ENCODE data around the gene ACSS2.
"Not testable (repeated sequence)": the region's sequence is repeated elsewhere in the genome, so short reads cannot be mapped to it uniquely, and the experiment has no call there.

- not testable (repeated sequence) for TF ChIP-seq CTCF, EP300 (IDR thresholded peaks at IDR 0.05)
Measured at GRCh38 chr20:34898129-34898528, 21.7 kb downstream of the ACSS2 start.
